HCT116 (cell line): ENCODE results near the gene CADM3. TPM values are rescaled to one million over a fixed set of nuclear protein-coding genes. Genes with fewer than 3 reads are reported as not detected.

Experiments
- ATAC-seq: fragments of 200-7000 bp; cut with Tn5 transposase; 2 replicates; pipeline ENCODE4 v1.9.1; 2020; ENCODE audit warnings: mild to moderate bottlenecking, moderate library complexity
- BruUV-seq: library from RNA; stranded (reverse); fragments of 400-500 nt; replicated peaks from 2 replicates; lab custom pipeline; 2021; lab: Mats Ljungman, UMichigan
- CTCF ChIA-PET: fragments of 300-600 bp; sonication (Branson Sonifier 250); formaldehyde crosslinking; loops from one replicate; lab custom pipeline; 2021; ENCODE audit warnings: antibody characterized with exemption; lab: Charles Lee
- POLR2A ChIA-PET: fragments of 300-600, 350-600 bp; sonication (Branson Sonifier 250); formaldehyde crosslinking; loops from one replicate; lab custom pipeline; 2021; ENCODE audit warnings: antibody characterized with exemption; lab: Charles Lee
- RAD21 ChIA-PET, 2 experiments: fragments of 300-600 bp; sonication (Branson Sonifier 250); formaldehyde crosslinking; loops; one replicate each; lab custom pipeline; 2023; ENCODE audit warnings: low total read pairs in 2 of 2; ENCODE audit not compliant: uncharacterized antibody in 2 of 2, unreplicated experiment in 2 of 2, low non-redundant PET in 1 of 2; lab: Charles Lee
- DNase-seq: peaks from one replicate; pipeline ENCODE4 v3.0.0-alpha.2; 2010; ENCODE audit warnings: low read depth, low spot score
- H2AFZ ChIP-seq: fragments of 200-600 bp; shearing (Covaris generic), sonication (generic); 2 replicates; pipeline ENCODE4 v1.6.1; 2017; ENCODE audit warnings: low read depth, mixed run types, mixed read lengths, antibody characterized with exemption, low read length; ENCODE audit not compliant: poor library complexity, severe bottlenecking
- H3K27ac ChIP-seq: 2 replicates; pipeline ENCODE4 v1.5.1; 2012; ENCODE audit warnings: low read depth, low read length
- H3K27me3 ChIP-seq: fragments of 200-600 bp; sonication (generic); 2 replicates; pipeline ENCODE4 v1.6.1; 2016; ENCODE audit warnings: mixed run types, low read length, mixed read lengths; ENCODE audit not compliant: insufficient read depth
- H3K36me3 ChIP-seq, 2 experiments: fragments of 200-500 bp in 1 of 2; fragments of 200-600 bp in 1 of 2; sonication (Bioruptor generic) in 1 of 2; sonication (generic) in 1 of 2; 2 replicates each; pipeline versions ENCODE4 v1.5.1 to v1.6.1; 2014 to 2016; ENCODE audit warnings: low read length in 2 of 2, inconsistent platforms in 1 of 2, mixed read lengths in 1 of 2, mixed run types in 1 of 2; ENCODE audit not compliant: insufficient read depth in 2 of 2, control insufficient read depth in 1 of 2
- H3K4me1 ChIP-seq, 2 experiments: fragments of 200-600 bp in 1 of 2; sonication (generic) in 1 of 2; 2 replicates each; pipeline versions ENCODE4 v1.5.1 to v1.6.1; 2012 to 2017; ENCODE audit warnings: low read length in 2 of 2, inconsistent platforms in 1 of 2, mild to moderate bottlenecking in 1 of 2, mixed read lengths in 1 of 2, mixed run types in 1 of 2, moderate library complexity in 1 of 2; ENCODE audit not compliant: insufficient read depth in 2 of 2, control insufficient read depth in 1 of 2
- H3K4me2 ChIP-seq: fragments of 200-600 bp; sonication (generic); 2 replicates; pipeline ENCODE4 v1.6.1; 2017; ENCODE audit warnings: mixed run types, low read length, mixed read lengths
- H3K4me3 ChIP-seq, 2 experiments: fragments of 200-600 bp in 1 of 2; sonication (generic) in 1 of 2; replicated peaks in 1 of 2; 2 replicates each; pipeline ENCODE4 v1.5.1; 2011 to 2016; ENCODE audit warnings: low read length in 2 of 2, control low read depth in 1 of 2, low read depth in 1 of 2, mild to moderate bottlenecking in 1 of 2, mixed read lengths in 1 of 2, mixed run types in 1 of 2
- H3K79me2 ChIP-seq: fragments of 200-600 bp; sonication (generic); 2 replicates; pipeline ENCODE4 v1.6.1; 2017; ENCODE audit warnings: mild to moderate bottlenecking, mixed run types, low read length, moderate library complexity, mixed read lengths; ENCODE audit not compliant: insufficient read depth
- H3K9ac ChIP-seq: fragments of 200-600 bp; sonication (generic); 2 replicates; pipeline ENCODE4 v1.6.1; 2016; ENCODE audit warnings: low read length, mixed read lengths
- H3K9me2 ChIP-seq: fragments of 200-600 bp; sonication (generic), shearing (Covaris generic); 2 replicates; pipeline ENCODE4 v1.6.1; 2017; ENCODE audit warnings: mixed run types, mild to moderate bottlenecking, moderate library complexity; ENCODE audit not compliant: insufficient read depth
- H3K9me3 ChIP-seq, 2 experiments: fragments of 200-500 bp in 1 of 2; fragments of 200-600 bp in 1 of 2; sonication (Bioruptor generic) in 1 of 2; sonication (generic) in 1 of 2; 2 replicates each; pipeline ENCODE4 v1.6.1; 2014 to 2017; ENCODE audit warnings: low read length in 2 of 2, mixed read lengths in 2 of 2, inconsistent platforms in 1 of 2, low read depth in 1 of 2, mild to moderate bottlenecking in 1 of 2, mixed run types in 1 of 2, moderate library complexity in 1 of 2; ENCODE audit not compliant: control insufficient read depth in 1 of 2, insufficient read depth in 1 of 2
- H4K20me1 ChIP-seq: fragments of 200-600 bp; sonication (generic), shearing (Covaris generic); 2 replicates; pipeline ENCODE4 v1.6.1; 2017; ENCODE audit warnings: mixed run types, mild to moderate bottlenecking, moderate library complexity; ENCODE audit not compliant: insufficient read depth
- ATF3 ChIP-seq: IDR thresholded peaks from 2 replicates; pipeline ENCODE4 v1.6.1; 2012
- CEBPB ChIP-seq: IDR thresholded peaks from 2 replicates; pipeline ENCODE4 v1.6.1; 2012; ENCODE audit warnings: low read depth
- CTCF ChIP-seq, 3 experiments: fragments of 200-600 bp in 1 of 3; sonication (generic) in 1 of 3; IDR thresholded peaks in 2 of 3; conservative IDR thresholded peaks in 1 of 3; 2 replicates each; pipeline ENCODE4 v1.5.1; 2012 to 2017; ENCODE audit warnings: low read depth in 2 of 3, low read length in 2 of 3, antibody characterized with exemption in 1 of 3, borderline replicate concordance in 1 of 3, control low read depth in 1 of 3, mild to moderate bottlenecking in 1 of 3, mixed read lengths in 1 of 3, mixed run types in 1 of 3, moderate library complexity in 1 of 3; ENCODE audit not compliant: insufficient read depth in 1 of 3
- ELF1 ChIP-seq: IDR thresholded peaks from 2 replicates; pipeline ENCODE4 v1.6.1; 2012; ENCODE audit warnings: low read depth, borderline replicate concordance
- EZH2phosphoT487 ChIP-seq: fragments of 200-600 bp; IDR thresholded peaks from 2 replicates; pipeline ENCODE4 v1.6.1; 2018; ENCODE audit warnings: antibody characterized with exemption, borderline replicate concordance
- JUND ChIP-seq: IDR thresholded peaks from 2 replicates; pipeline ENCODE4 v1.6.1; 2012
- POLR2A ChIP-seq: IDR thresholded peaks from 2 replicates; pipeline ENCODE4 v1.7.0; 2011; ENCODE audit warnings: borderline replicate concordance; ENCODE audit not compliant: insufficient read depth, insufficient read length; ENCODE audit errors: extremely low read depth
- POLR2AphosphoS5 ChIP-seq: IDR thresholded peaks from 2 replicates; pipeline ENCODE4 v1.6.1; 2011; ENCODE audit warnings: mild to moderate bottlenecking, low read depth, low read length, moderate library complexity
- RAD21 ChIP-seq: IDR thresholded peaks from 2 replicates; pipeline ENCODE4 v1.6.1; 2012; ENCODE audit warnings: low read depth, mild to moderate bottlenecking
- SIN3A ChIP-seq: IDR thresholded peaks from 2 replicates; pipeline ENCODE4 v1.6.1; 2012; ENCODE audit warnings: low read depth
- SP1 ChIP-seq: IDR thresholded peaks from 2 replicates; pipeline ENCODE4 v1.6.1; 2012; ENCODE audit warnings: low read depth
- SRF ChIP-seq: IDR thresholded peaks from 2 replicates; pipeline ENCODE4 v1.6.1; 2012; ENCODE audit warnings: low read depth
- ZFX ChIP-seq: fragments of 450-650 bp; IDR thresholded peaks from 2 replicates; pipeline ENCODE4 v1.6.1; 2017
- ZNF274 ChIP-seq: fragments of 200-500 bp; sonication (Bioruptor generic); IDR thresholded peaks from 2 replicates; pipeline ENCODE4 v1.6.1; 2014; ENCODE audit warnings: mild to moderate bottlenecking, low read depth, low read length, inconsistent platforms
- intact Hi-C: fragments of 100-400 bp; cut with micrococcal nuclease; formaldehyde crosslinking; loops from 2 replicates; pipeline ENCODE4 v1.10.0; 2022
- total RNA-seq: library from RNA; stranded (reverse); gene quantifications from one replicate; pipeline ENCODE4 v1.2.1, GENCODE V29; 2021; ENCODE audit not compliant: unreplicated experiment
- TF ChIP-seq, protein P1 (sequence below): IDR thresholded peaks from 2 replicates; pipeline ENCODE4 v1.6.1; 2011; ENCODE audit warnings: mild to moderate bottlenecking, low read length, moderate library complexity; ENCODE audit not compliant: insufficient replicate concordance; ENCODE audit errors: extremely low read depth
- TF ChIP-seq, protein P2 (sequence below): IDR thresholded peaks from 2 replicates; pipeline ENCODE4 v1.6.1; 2012; ENCODE audit warnings: low read depth

Gene CADM3
- total RNA-seq, 1 experiment from 2014 or later: not detected

DNA sequence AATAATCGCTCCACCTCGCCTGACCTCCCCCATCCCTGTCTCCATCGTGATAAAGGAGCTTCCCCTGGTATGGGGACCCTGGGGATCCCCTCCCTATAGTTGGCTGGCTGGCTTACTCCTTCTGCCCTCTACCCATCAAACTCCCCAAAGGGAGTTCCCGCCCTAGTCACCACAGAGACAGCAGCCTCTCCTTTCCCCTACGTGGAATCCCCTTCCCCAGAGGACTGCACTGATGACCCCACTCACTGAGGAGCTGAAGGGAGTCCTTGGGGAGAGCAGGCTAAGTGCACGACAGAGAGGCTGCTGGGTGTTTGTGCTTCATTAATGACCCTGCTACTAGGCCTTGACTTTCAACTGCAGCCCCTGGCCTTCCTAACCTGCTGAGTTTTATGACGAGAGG is 1.9 kb downstream of the CADM3 start:
- Histone ChIP-seq H3K9me3 (no peaks in the 10 kb centered on the region), H3K4me2 (no peak overlapping the region), H4K20me1 (no peaks in the 10 kb centered on the region), H3K4me1 (no peaks in the 10 kb centered on the region), H3K9ac (no peak overlapping the region), H3K79me2 (no peaks in the 10 kb centered on the region), H3K27ac (no peak overlapping the region), H3K27me3 (peaks cover 27% of the 10 kb centered on the region), H2AFZ (no peak overlapping the region), H3K9me2 (no peaks in the 10 kb centered on the region), H3K4me3 (no peak overlapping the region), H3K36me3 (no peaks in the 10 kb centered on the region)
- no TSS peak for BruUV-seq
- ATAC-seq (no peak), DNase-seq (no peak)
- ChIA-PET POLR2A (no interaction called here), CTCF (no interaction called here), RAD21 (no interaction called here)
- intact Hi-C loops: no loop called here
- TF ChIP-seq CTCF (IDR thresholded peaks at IDR 0.05 in 2 of 3, conservative IDR thresholded peaks at IDR 0.05 in 1 of 3; ENCODE audit: borderline replicate concordance in 1 of 3, insufficient read depth in 1 of 3, low read depth in 2 of 3, low read length in 2 of 3) (no peak), RAD21 (no peak), ELF1 (no peak), SIN3A (no peak), ZFX (no peak), ZNF274 (no peak), JUND (no peak), SP1 (no peak), EZH2phosphoT487 (no peak), ATF3 (no peak), POLR2A (no peak), POLR2AphosphoS5 (no peak), CEBPB (no peak), SRF (no peak)
- TF ChIP-seq, protein P1, sequence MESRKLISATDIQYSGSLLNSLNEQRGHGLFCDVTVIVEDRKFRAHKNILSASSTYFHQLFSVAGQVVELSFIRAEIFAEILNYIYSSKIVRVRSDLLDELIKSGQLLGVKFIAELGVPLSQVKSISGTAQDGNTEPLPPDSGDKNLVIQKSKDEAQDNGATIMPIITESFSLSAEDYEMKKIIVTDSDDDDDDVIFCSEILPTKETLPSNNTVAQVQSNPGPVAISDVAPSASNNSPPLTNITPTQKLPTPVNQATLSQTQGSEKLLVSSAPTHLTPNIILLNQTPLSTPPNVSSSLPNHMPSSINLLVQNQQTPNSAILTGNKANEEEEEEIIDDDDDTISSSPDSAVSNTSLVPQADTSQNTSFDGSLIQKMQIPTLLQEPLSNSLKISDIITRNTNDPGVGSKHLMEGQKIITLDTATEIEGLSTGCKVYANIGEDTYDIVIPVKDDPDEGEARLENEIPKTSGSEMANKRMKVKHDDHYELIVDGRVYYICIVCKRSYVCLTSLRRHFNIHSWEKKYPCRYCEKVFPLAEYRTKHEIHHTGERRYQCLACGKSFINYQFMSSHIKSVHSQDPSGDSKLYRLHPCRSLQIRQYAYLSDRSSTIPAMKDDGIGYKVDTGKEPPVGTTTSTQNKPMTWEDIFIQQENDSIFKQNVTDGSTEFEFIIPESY: no peak
- TF ChIP-seq, protein P2, sequence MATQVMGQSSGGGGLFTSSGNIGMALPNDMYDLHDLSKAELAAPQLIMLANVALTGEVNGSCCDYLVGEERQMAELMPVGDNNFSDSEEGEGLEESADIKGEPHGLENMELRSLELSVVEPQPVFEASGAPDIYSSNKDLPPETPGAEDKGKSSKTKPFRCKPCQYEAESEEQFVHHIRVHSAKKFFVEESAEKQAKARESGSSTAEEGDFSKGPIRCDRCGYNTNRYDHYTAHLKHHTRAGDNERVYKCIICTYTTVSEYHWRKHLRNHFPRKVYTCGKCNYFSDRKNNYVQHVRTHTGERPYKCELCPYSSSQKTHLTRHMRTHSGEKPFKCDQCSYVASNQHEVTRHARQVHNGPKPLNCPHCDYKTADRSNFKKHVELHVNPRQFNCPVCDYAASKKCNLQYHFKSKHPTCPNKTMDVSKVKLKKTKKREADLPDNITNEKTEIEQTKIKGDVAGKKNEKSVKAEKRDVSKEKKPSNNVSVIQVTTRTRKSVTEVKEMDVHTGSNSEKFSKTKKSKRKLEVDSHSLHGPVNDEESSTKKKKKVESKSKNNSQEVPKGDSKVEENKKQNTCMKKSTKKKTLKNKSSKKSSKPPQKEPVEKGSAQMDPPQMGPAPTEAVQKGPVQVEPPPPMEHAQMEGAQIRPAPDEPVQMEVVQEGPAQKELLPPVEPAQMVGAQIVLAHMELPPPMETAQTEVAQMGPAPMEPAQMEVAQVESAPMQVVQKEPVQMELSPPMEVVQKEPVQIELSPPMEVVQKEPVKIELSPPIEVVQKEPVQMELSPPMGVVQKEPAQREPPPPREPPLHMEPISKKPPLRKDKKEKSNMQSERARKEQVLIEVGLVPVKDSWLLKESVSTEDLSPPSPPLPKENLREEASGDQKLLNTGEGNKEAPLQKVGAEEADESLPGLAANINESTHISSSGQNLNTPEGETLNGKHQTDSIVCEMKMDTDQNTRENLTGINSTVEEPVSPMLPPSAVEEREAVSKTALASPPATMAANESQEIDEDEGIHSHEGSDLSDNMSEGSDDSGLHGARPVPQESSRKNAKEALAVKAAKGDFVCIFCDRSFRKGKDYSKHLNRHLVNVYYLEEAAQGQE: no peak
